ENCODE measurements around the gene ZNF780B. TPM values are rescaled to one million over a fixed set of nuclear protein-coding genes. Genes with fewer than 3 reads are reported as not detected.
A peak's percentile ranks its signal among the peaks of the same experiment; 100 is the strongest.

ZNF780B gene
- 11.5 and 13.4 TPM in 2 replicates for total RNA-seq
- polyA plus RNA-seq = 3.1 and 4.7 TPM in 2 replicates

- TF ChIP-seq, protein P1, sequence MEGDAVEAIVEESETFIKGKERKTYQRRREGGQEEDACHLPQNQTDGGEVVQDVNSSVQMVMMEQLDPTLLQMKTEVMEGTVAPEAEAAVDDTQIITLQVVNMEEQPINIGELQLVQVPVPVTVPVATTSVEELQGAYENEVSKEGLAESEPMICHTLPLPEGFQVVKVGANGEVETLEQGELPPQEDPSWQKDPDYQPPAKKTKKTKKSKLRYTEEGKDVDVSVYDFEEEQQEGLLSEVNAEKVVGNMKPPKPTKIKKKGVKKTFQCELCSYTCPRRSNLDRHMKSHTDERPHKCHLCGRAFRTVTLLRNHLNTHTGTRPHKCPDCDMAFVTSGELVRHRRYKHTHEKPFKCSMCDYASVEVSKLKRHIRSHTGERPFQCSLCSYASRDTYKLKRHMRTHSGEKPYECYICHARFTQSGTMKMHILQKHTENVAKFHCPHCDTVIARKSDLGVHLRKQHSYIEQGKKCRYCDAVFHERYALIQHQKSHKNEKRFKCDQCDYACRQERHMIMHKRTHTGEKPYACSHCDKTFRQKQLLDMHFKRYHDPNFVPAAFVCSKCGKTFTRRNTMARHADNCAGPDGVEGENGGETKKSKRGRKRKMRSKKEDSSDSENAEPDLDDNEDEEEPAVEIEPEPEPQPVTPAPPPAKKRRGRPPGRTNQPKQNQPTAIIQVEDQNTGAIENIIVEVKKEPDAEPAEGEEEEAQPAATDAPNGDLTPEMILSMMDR (IDR thresholded peaks at IDR 0.05; ENCODE audit: poor library complexity) = no peak
- no peak for TF ChIP-seq EZH2 (IDR thresholded peaks at IDR 0.05; ENCODE audit: borderline replicate concordance)
- 1% methylated on average over 41 of the region's 41 CpGs for WGBS (ENCODE audit: low lambda C conversion rate, missing lambda C conversion rate)
- Histone ChIP-seq H3K27ac (peak within 1 kb of the TSS; percentile 76), H3K4me2 (peak within 1 kb of the TSS; percentile 84), H3K27me3 (no peaks in the 10 kb centered on the region), H3K4me3 (peak within 1 kb of the TSS; percentile 45), H4K20me1 (ENCODE audit: insufficient read depth, poor library complexity, severe bottlenecking) (no peaks in the 10 kb centered on the region), H3K4me1 (ENCODE audit: insufficient read depth) (no peaks in the 10 kb centered on the region), H3K36me3 (replicated peaks; ENCODE audit: insufficient read depth, low read depth) (no peaks in the 10 kb centered on the region), H3K9me3 (ENCODE audit: low read depth) (peaks cover 18% of the 10 kb centered on the region), H2AFZ (peak within 1 kb of the TSS; percentile 92), H3K79me2 (peaks cover 47% of the 10 kb centered on the region), H3K9me2 (replicated peaks; ENCODE audit: insufficient read depth) (no peaks in the 10 kb centered on the region)
- peak; percentile 67 for DNase-seq (ENCODE audit: low spot score)
Observed at GRCh38 chr19:40055832-40056504, at the start of gene ZNF780B. ZNF780B (minus strand) TSS chr19:40056231; CDS start chr19:40050332, 5,899 bp downstream.

DNA sequence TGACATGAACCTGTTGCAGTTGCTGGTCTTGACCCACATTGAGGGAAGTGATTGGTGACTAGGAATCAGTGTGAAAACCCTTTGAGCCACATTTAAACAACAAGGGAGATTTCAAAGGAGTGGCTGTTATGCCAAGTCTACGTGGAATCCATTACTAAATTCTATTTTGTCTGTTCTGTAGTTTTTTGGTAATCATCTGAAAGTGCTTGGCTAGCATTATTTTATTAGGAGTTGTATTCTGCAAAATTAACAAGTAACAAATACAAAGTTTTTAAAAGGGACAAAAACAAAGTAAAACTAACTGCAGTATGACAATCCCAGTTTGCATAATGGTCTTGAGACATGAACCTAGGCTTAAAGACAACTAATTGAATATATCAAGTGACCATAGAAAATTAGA is 48.7 kb upstream of the ZNF780B start:
- H3K36me3 ChIP-seq (replicated peaks; ENCODE audit: insufficient read depth, low read depth) = no peaks in the 10 kb centered on the region
- H3K27me3 ChIP-seq = no peaks in the 10 kb centered on the region
- no peaks in the 10 kb centered on the region for H4K20me1 ChIP-seq (ENCODE audit: insufficient read depth, poor library complexity, severe bottlenecking)
- no peak overlapping the region for H3K4me3 ChIP-seq
- TF ChIP-seq, protein P1 (IDR thresholded peaks at IDR 0.05; ENCODE audit: poor library complexity) = no peak
- TF ChIP-seq EZH2phosphoT487 (IDR thresholded peaks at IDR 0.05; ENCODE audit: low read depth, severe bottlenecking, unreplicated experiment) (no peak), EZH2 (IDR thresholded peaks at IDR 0.05; ENCODE audit: borderline replicate concordance) (no peak)
- no peak overlapping the region for H3K27ac ChIP-seq
- H3K4me2 ChIP-seq = no peak overlapping the region
- H3K9me2 ChIP-seq (replicated peaks; ENCODE audit: insufficient read depth) = no peaks in the 10 kb centered on the region
- DNase-seq (ENCODE audit: low spot score) = no peak
- no peaks in the 10 kb centered on the region for H3K9me3 ChIP-seq (ENCODE audit: low read depth)
- H3K4me1 ChIP-seq (ENCODE audit: insufficient read depth) = no peaks in the 10 kb centered on the region
- no peak overlapping the region for H2AFZ ChIP-seq
- no peaks in the 10 kb centered on the region for H3K79me2 ChIP-seq
- WGBS (ENCODE audit: low lambda C conversion rate, missing lambda C conversion rate) = 42% methylated on average over 1 of the region's 1 CpG

GRCh38 chr19:40103600-40103999 is 47.6 kb upstream of the ZNF780B start:
- no peaks in the 10 kb centered on the region for H3K27me3 ChIP-seq
- H3K27ac ChIP-seq = no peak overlapping the region
- no peaks in the 10 kb centered on the region for H3K9me3 ChIP-seq (ENCODE audit: low read depth)
- H3K4me2 ChIP-seq = no peak overlapping the region
- no peaks in the 10 kb centered on the region for H4K20me1 ChIP-seq (ENCODE audit: insufficient read depth, poor library complexity, severe bottlenecking)
- TF ChIP-seq EZH2 (IDR thresholded peaks at IDR 0.05; ENCODE audit: borderline replicate concordance) = no peak
- TF ChIP-seq, protein P1 (IDR thresholded peaks at IDR 0.05; ENCODE audit: poor library complexity) = no peak
- TF ChIP-seq EZH2phosphoT487 (IDR thresholded peaks at IDR 0.05; ENCODE audit: low read depth, severe bottlenecking, unreplicated experiment) = no peak
- no peaks in the 10 kb centered on the region for H3K4me1 ChIP-seq (ENCODE audit: insufficient read depth)
- no peak for DNase-seq (ENCODE audit: low spot score)
- 83% methylated on average over 4 of the region's 4 CpGs for WGBS (ENCODE audit: low lambda C conversion rate, missing lambda C conversion rate)
- no peaks in the 10 kb centered on the region for H3K9me2 ChIP-seq (replicated peaks; ENCODE audit: insufficient read depth)
- no peaks in the 10 kb centered on the region for H3K79me2 ChIP-seq
- H3K4me3 ChIP-seq = no peak overlapping the region
- H2AFZ ChIP-seq = no peak overlapping the region
- H3K36me3 ChIP-seq (replicated peaks; ENCODE audit: insufficient read depth, low read depth) = no peaks in the 10 kb centered on the region

Measured in hepatocyte (in vitro differentiated cells).